B cell (primary cell): Measurements from ENCODE around the gene PPP2R2B. TPM values are rescaled to one million over a fixed set of nuclear protein-coding genes. Genes with fewer than 3 reads are reported as not detected.

Experiments
- ATAC-seq: fragments of 200-7000 bp; cut with Tn5 transposase; one replicate; pipeline ENCODE4 v1.10.0; 2021; ENCODE audit warnings: low read depth, mild to moderate bottlenecking, moderate number of reproducible peaks, moderate library complexity
- CTCF ChIA-PET: fragments of 350-600 bp; sonication (Branson Sonifier 250); formaldehyde crosslinking; loops from one replicate; lab custom pipeline; 2021; ENCODE audit warnings: antibody characterized with exemption, inconsistent platforms; lab: Charles Lee
- POLR2A ChIA-PET: fragments of 350-600 bp; sonication (Branson Sonifier 250); formaldehyde crosslinking; loops from one replicate; lab custom pipeline; 2021; ENCODE audit warnings: antibody characterized with exemption; lab: Charles Lee
- DNase-seq: peaks from one replicate; pipeline ENCODE4 v3.0.0; 2013
- H2AFZ ChIP-seq: 2 replicates; pipeline ENCODE4 v1.6.1; 2012; ENCODE audit warnings: mild to moderate bottlenecking, low read depth, low read length; ENCODE audit not compliant: insufficient read depth, poor library complexity, severe bottlenecking
- H3K27ac ChIP-seq, 2 donors: 1 replicate in 1 of 2; 2 replicates in 1 of 2; pipeline ENCODE4 v1.5.1; 2012 to 2013; ENCODE audit warnings: low read length in 2 of 2, mild to moderate bottlenecking in 2 of 2, moderate library complexity in 1 of 2
- H3K27me3 ChIP-seq, 4 experiments: fragments of 200-600 bp in 1 of 4; sonication (generic) in 1 of 4; replicated peaks in 1 of 4; 1 replicate in 2 of 4; 2 replicates in 2 of 4; pipeline versions ENCODE4 v1.6.1 to v1.7.0; 2013 to 2016; ENCODE audit warnings: low read length in 3 of 4, mild to moderate bottlenecking in 2 of 4, mixed read lengths in 1 of 4, moderate library complexity in 1 of 4; ENCODE audit not compliant: insufficient read depth in 4 of 4, control insufficient read depth in 3 of 4; ENCODE audit errors: control extremely low read depth in 1 of 4
- H3K36me3 ChIP-seq, 2 experiments: replicated peaks in 1 of 2; 1 replicate in 1 of 2; 2 replicates in 1 of 2; pipeline versions ENCODE4 v1.6.1 to v1.7.1; 2013; ENCODE audit warnings: low read length in 1 of 2; ENCODE audit not compliant: insufficient read depth in 2 of 2, control insufficient read depth in 1 of 2; ENCODE audit errors: control extremely low read depth in 1 of 2, extremely low read depth in 1 of 2
- H3K4me1 ChIP-seq, 2 donors: fragments of 200-600 bp in 1 of 2; sonication (generic) in 1 of 2; 1 replicate in 1 of 2; 2 replicates in 1 of 2; pipeline versions ENCODE4 v1.5.1 to v1.6.1; 2013 to 2017; ENCODE audit warnings: low read length in 2 of 2; ENCODE audit not compliant: control insufficient read depth in 2 of 2, insufficient read depth in 2 of 2
- H3K4me2 ChIP-seq: replicated peaks from 2 replicates; pipeline ENCODE3; 2012; ENCODE audit warnings: mild to moderate bottlenecking, low read depth, low read length; ENCODE audit not compliant: poor library complexity, severe bottlenecking
- H3K4me3 ChIP-seq, 5 experiments: fragments of 200-600 bp in 1 of 5; sonication (generic) in 1 of 5; 1 replicate in 3 of 5; 2 replicates in 2 of 5; pipeline versions ENCODE4 v1.5.1 to v1.7.0; 2011 to 2016; ENCODE audit warnings: low read length in 4 of 5, mild to moderate bottlenecking in 4 of 5, low read depth in 2 of 5, control low read depth in 1 of 5, moderate library complexity in 1 of 5; ENCODE audit not compliant: insufficient read depth in 1 of 5; ENCODE audit errors: control extremely low read depth in 1 of 5, extremely low read depth in 1 of 5
- H3K79me2 ChIP-seq: fragments of 200-600 bp; sonication (generic); one replicate; pipeline ENCODE4 v1.6.0; 2016; ENCODE audit warnings: low read length; ENCODE audit not compliant: control insufficient read depth, insufficient read depth
- H3K9ac ChIP-seq: fragments of 200-600 bp; sonication (generic); 2 replicates; pipeline ENCODE4 v1.6.1; 2017; ENCODE audit warnings: mild to moderate bottlenecking, low read length, moderate library complexity
- H3K9me3 ChIP-seq, 3 donors: one replicate each; pipeline versions ENCODE4 v1.6.1 to v1.7.1; 2013; ENCODE audit warnings: low read length in 2 of 3; ENCODE audit not compliant: control insufficient read depth in 2 of 3, insufficient read depth in 1 of 3; ENCODE audit errors: control extremely low read depth in 1 of 3
- H4K20me1 ChIP-seq: 2 replicates; pipeline ENCODE4 v1.6.0; 2012; ENCODE audit warnings: mild to moderate bottlenecking, low read length; ENCODE audit not compliant: insufficient read depth, control insufficient read depth, poor library complexity, severe bottlenecking
- H3K27ac Mint-ChIP-seq: one replicate; pipeline ENCODE4 v1.8.0; 2021; ENCODE audit warnings: mixed read lengths
- H3K27me3 Mint-ChIP-seq: one replicate; pipeline ENCODE4 v1.8.0; 2021; ENCODE audit warnings: mixed read lengths
- H3K4me1 Mint-ChIP-seq: one replicate; pipeline ENCODE4 v1.8.0; 2021; ENCODE audit warnings: mixed read lengths
- H3K4me3 Mint-ChIP-seq: one replicate; pipeline ENCODE4 v1.8.0; 2021; ENCODE audit warnings: mixed read lengths
- H3K9me3 Mint-ChIP-seq: one replicate; pipeline ENCODE4 v1.8.0; 2022; ENCODE audit warnings: mixed read lengths; ENCODE audit not compliant: insufficient read depth
- CTCF ChIP-seq: fragments of 200-600 bp; IDR thresholded peaks from one replicate; pipeline ENCODE4 v1.8.0; 2022; ENCODE audit warnings: antibody characterized with exemption, mild to moderate bottlenecking
- EZH2 ChIP-seq: IDR thresholded peaks from 2 replicates; pipeline ENCODE4 v1.6.1; 2012; ENCODE audit warnings: borderline replicate concordance, low read depth, mild to moderate bottlenecking, moderate library complexity, low read length; ENCODE audit not compliant: insufficient read depth, poor library complexity, severe bottlenecking
- WGBS: methylation state at CpG from one replicate; pipeline ENCODE4 v1.1.5; 2013; ENCODE audit warnings: missing lambda C conversion rate; ENCODE audit not compliant: insufficient coverage; 5-methylcytosine and 5-hydroxymethylcytosine counted together
- intact Hi-C: fragments of 100-400 bp; cut with micrococcal nuclease; formaldehyde crosslinking; loops from one replicate; pipeline ENCODE4 v1.10.0; 2022
- polyA plus RNA-seq: library from polyadenylated mRNA; depleted of rRNA; stranded (reverse); fragments of >200 nt; gene quantifications from 2 replicates; pipeline ENCODE4 v1.2.3, GENCODE V29; 2012
- total RNA-seq, 2 donors: library from RNA; stranded (reverse); fragments of 120-200 nt in 1 of 2; gene quantifications; 1 replicate in 1 of 2; 2 replicates in 1 of 2; pipeline versions ENCODE4 v1.2.3 to v1.2.4, GENCODE V29; 2013 to 2022

Gene PPP2R2B
- total and polyA plus RNA-seq, 2 donors (not counting 1 experiment from before 2014, with no cell fraction given), result 0.03 TPM; not detected in 1

- no peak overlapping the region for H3K4me3 Mint-ChIP-seq
- Histone ChIP-seq H3K9ac (no peak overlapping the region), H4K20me1 (no peaks in the 10 kb centered on the region), H2AFZ (no peak overlapping the region), H3K9me3 (no peaks in the 10 kb centered on the region), H3K4me3 (no peak overlapping the region), H3K36me3 (no peaks in the 10 kb centered on the region), H3K79me2 (no peaks in the 10 kb centered on the region), H3K27me3 (no peaks in the 10 kb centered on the region), H3K4me1 (no peaks in the 10 kb centered on the region), H3K4me2 (no peak overlapping the region), H3K27ac (no peak overlapping the region)
- no peaks in the 10 kb centered on the region for H3K4me1 Mint-ChIP-seq
- no peak for ATAC-seq
- ChIA-PET POLR2A (no interaction called here), CTCF (no interaction called here)
- WGBS, result 100% methylated on average over 1 of the region's 2 CpGs
- H3K9me3 Mint-ChIP-seq, result no peaks in the 10 kb centered on the region
- DNase-seq, result no peak
- H3K27me3 Mint-ChIP-seq, result peaks cover 3% of the 10 kb centered on the region
- H3K27ac Mint-ChIP-seq, result no peak overlapping the region
- intact Hi-C loops, result no loop called here
- no peak for TF ChIP-seq CTCF
- no peak for TF ChIP-seq EZH2
These were observed 40.7 kb upstream of the PPP2R2B start for GRCh38 chr5:146919304-146919703.

GRCh38 chr5:146917931-146918330, 39.4 kb upstream of the PPP2R2B start:
- Mint-ChIP-seq H3K9me3 (no peaks in the 10 kb centered on the region), H3K27me3 (peaks cover 3% of the 10 kb centered on the region), H3K27ac (no peak overlapping the region), H3K4me1 (no peaks in the 10 kb centered on the region), H3K4me3 (no peak overlapping the region)
- no CpG with 5 or more reads among the region's 1 CpG for WGBS
- intact Hi-C loops, result no loop called here
- Histone ChIP-seq H3K27me3 (no peaks in the 10 kb centered on the region), H3K36me3 (no peaks in the 10 kb centered on the region), H3K9me3 (no peaks in the 10 kb centered on the region), H4K20me1 (no peaks in the 10 kb centered on the region), H3K27ac (no peak overlapping the region), H3K4me1 (no peaks in the 10 kb centered on the region), H3K4me3 (no peak overlapping the region), H2AFZ (no peak overlapping the region), H3K79me2 (no peaks in the 10 kb centered on the region), H3K9ac (no peak overlapping the region), H3K4me2 (no peak overlapping the region)
- CTCF ChIA-PET, result no interaction called here
- ATAC-seq (no peak), DNase-seq (no peak)
- POLR2A ChIA-PET, result no interaction called here
- no peak for TF ChIP-seq EZH2
